DMS53 (cell line): Measurements from ENCODE around the gene DLL3.

ENCODE experiments used
- DNase-seq: peaks from one replicate; lab custom pipeline; 2025; lab: John Stamatoyannopoulos, UW

Gene DLL3

DNA sequence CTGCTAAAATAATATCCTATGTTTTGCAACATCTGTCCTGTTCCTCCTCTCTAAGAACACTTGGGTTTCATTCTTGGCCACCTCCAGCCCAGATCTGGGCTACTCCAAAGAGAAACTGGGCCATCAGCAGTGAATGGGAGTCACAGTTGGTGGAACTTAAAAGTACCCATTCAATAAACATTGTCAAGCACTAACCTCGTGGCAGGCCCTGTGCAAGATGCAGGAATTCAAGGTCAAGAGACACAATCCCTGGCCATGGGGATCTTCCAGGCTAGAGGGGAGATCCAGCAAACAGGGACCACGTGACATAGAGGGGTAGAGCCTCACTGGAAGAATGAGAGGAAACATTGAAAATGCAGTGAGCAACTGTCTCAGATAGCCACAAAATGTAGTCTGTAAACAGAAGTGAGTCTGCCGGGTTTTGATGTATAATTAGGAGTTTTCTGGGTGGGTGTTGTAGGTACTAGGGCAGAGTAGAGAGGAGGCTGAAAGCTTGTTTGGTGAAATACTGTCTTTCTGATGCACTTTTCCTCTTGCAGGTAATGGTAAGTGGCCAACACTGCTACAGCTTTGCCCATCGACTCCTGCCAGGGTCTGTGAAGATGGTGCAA, 56.1 kb downstream of the DLL3 start:
- DNase-seq, result no peak

- DNase-seq, result no peak
Measured at GRCh38 chr19:39555883-39556282, 57.1 kb downstream of the DLL3 start.
